ENCODE data around the gene ODF2L. TPM values are rescaled to one million over a fixed set of nuclear protein-coding genes. Genes with fewer than 3 reads are reported as not detected.

ODF2L gene
- total RNA-seq, 1 experiment from 2014 or later, result 27.3 TPM

- H3K9me3 ChIP-seq (ENCODE audit: control insufficient read depth, low read depth, low read length), result no peaks in the 10 kb centered on the region
- H3K9ac ChIP-seq (ENCODE audit: extremely low read depth, insufficient read length, low read length), result no peak overlapping the region
Observed at GRCh38 chr1:86429835-86430234, 33.7 kb upstream of the ODF2L start.

More at GRCh38 chr1:86429835-86430234, 33.7 kb upstream of the ODF2L start:
- H4K20me1 ChIP-seq (ENCODE audit: control insufficient read depth, insufficient read depth, insufficient read length), result no peaks in the 10 kb centered on the region
- no peak overlapping the region for H3K4ac ChIP-seq (ENCODE audit: low read depth, low read length)
- no peak overlapping the region for H2AK5ac ChIP-seq (ENCODE audit: insufficient read length, low read length)
- no peak overlapping the region for H2BK12ac ChIP-seq (ENCODE audit: insufficient read length, low read depth, low read length)
- Mint-ChIP-seq H3K4me3 (no peak overlapping the region), H3K27ac (no peak overlapping the region), H3K9me3 (no peaks in the 10 kb centered on the region), H3K36me3 (ENCODE audit: insufficient read depth in 1 of 3, low read depth in 3 of 3) (no peaks in the 10 kb centered on the region), H3K4me1 (no peaks in the 10 kb centered on the region), H3K27me3 (ENCODE audit: low read depth) (no peaks in the 10 kb centered on the region; the same call in 1 of the 2 replicates)
- TF ChIP-seq, protein P1, sequence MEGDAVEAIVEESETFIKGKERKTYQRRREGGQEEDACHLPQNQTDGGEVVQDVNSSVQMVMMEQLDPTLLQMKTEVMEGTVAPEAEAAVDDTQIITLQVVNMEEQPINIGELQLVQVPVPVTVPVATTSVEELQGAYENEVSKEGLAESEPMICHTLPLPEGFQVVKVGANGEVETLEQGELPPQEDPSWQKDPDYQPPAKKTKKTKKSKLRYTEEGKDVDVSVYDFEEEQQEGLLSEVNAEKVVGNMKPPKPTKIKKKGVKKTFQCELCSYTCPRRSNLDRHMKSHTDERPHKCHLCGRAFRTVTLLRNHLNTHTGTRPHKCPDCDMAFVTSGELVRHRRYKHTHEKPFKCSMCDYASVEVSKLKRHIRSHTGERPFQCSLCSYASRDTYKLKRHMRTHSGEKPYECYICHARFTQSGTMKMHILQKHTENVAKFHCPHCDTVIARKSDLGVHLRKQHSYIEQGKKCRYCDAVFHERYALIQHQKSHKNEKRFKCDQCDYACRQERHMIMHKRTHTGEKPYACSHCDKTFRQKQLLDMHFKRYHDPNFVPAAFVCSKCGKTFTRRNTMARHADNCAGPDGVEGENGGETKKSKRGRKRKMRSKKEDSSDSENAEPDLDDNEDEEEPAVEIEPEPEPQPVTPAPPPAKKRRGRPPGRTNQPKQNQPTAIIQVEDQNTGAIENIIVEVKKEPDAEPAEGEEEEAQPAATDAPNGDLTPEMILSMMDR (conservative IDR thresholded peaks at IDR 0.05), result no peak
- H4K5ac ChIP-seq (ENCODE audit: insufficient read length, low read depth, low read length), result no peak overlapping the region
- H2AFZ ChIP-seq (ENCODE audit: low read length), result no peak overlapping the region
- no peak overlapping the region for H3T11ph ChIP-seq (ENCODE audit: low read length)
- H3K79me1 ChIP-seq (ENCODE audit: insufficient read depth, low read depth, low read length, poor library complexity, severe bottlenecking), result no peaks in the 10 kb centered on the region
- H3K56ac ChIP-seq (ENCODE audit: insufficient read length, low read depth, low read length), result no peak overlapping the region
- no peak overlapping the region for H2BK20ac ChIP-seq (ENCODE audit: low read depth, low read length, poor library complexity, severe bottlenecking)
- H2BK5ac ChIP-seq (ENCODE audit: insufficient read length, low read length), result no peak overlapping the region
- no peak overlapping the region for H4K8ac ChIP-seq (replicated peaks; ENCODE audit: insufficient read length, low read depth, low read length)
- H3K27ac ChIP-seq (ENCODE audit: insufficient read length, low read depth, low read length), result no peak overlapping the region
- no peaks in the 10 kb centered on the region for H3K23me2 ChIP-seq (ENCODE audit: insufficient read length, low read depth, low read length, poor library complexity, severe bottlenecking)
- no peaks in the 10 kb centered on the region for H3K27me3 ChIP-seq (ENCODE audit: insufficient read depth, low read length)
- H2BK120ac ChIP-seq (ENCODE audit: low read depth, low read length, poor library complexity, severe bottlenecking), result no peak overlapping the region
- no peaks in the 10 kb centered on the region for H3K4me1 ChIP-seq (ENCODE audit: insufficient read depth, low read length)
- no CpG with 5 or more reads among the region's 3 CpGs for WGBS (ENCODE audit: extremely low coverage, insufficient read length, low lambda C conversion rate)
- no peak overlapping the region for H3K23ac ChIP-seq (ENCODE audit: insufficient read length, low read depth, low read length)
- H2BK15ac ChIP-seq (ENCODE audit: low read depth, low read length), result no peak overlapping the region
- DNase-seq, result no peak
- H3K14ac ChIP-seq (ENCODE audit: insufficient read depth, low read length), result no peak overlapping the region
- no peak overlapping the region for H3K18ac ChIP-seq (ENCODE audit: insufficient read length, low read depth, low read length)
- H4K91ac ChIP-seq (ENCODE audit: insufficient read length, low read depth, low read length), result no peak overlapping the region
- H3K4me2 ChIP-seq (ENCODE audit: insufficient read depth, insufficient read length, low read length), result no peak overlapping the region
- no peaks in the 10 kb centered on the region for H3K79me2 ChIP-seq (ENCODE audit: insufficient read depth, low read length)
